GM21367 (cell line): Measurements from ENCODE around the gene ADAMTS15.

ENCODE experiments used
- ATAC-seq: cut with Tn5 transposase; IDR thresholded peaks from one replicate; pipeline ENCODE4 v1.9.1; 2021; ENCODE audit not compliant: unreplicated experiment

ADAMTS15 gene

GRCh38 chr11:130448416-130449309, at the start of gene ADAMTS15:
TSS of gene ADAMTS15 (plus strand) at chr11:130448645. CDS start at chr11:130448974, 329 bp downstream.
- ATAC-seq, result peak; percentile 44

GRCh38 chr11:130399196-130399595, 49.2 kb upstream of the ADAMTS15 start:
- no peak for ATAC-seq

- ATAC-seq, result no peak
These were observed 47.5 kb upstream of the ADAMTS15 start for GRCh38 chr11:130400781-130401483.

GRCh38 chr11:130402570-130402969, 45.9 kb upstream of the ADAMTS15 start:
- no peak for ATAC-seq

- ATAC-seq, result no peak
These were observed 45.1 kb upstream of the ADAMTS15 start for GRCh38 chr11:130403271-130403804.

- no peak for ATAC-seq
These were observed 44.5 kb upstream of the ADAMTS15 start for GRCh38 chr11:130403967-130404366.

GRCh38 chr11:130404727-130405126, 43.7 kb upstream of the ADAMTS15 start:
- no peak for ATAC-seq

- ATAC-seq, result no peak
These were observed 43.0 kb upstream of the ADAMTS15 start for GRCh38 chr11:130405428-130405827.

GRCh38 chr11:130407978-130408377, 40.5 kb upstream of the ADAMTS15 start:
- no peak for ATAC-seq

- ATAC-seq, result no peak
These were observed 40.0 kb upstream of the ADAMTS15 start for GRCh38 chr11:130408401-130408890.

- no peak for ATAC-seq
These were observed 39.5 kb upstream of the ADAMTS15 start for GRCh38 chr11:130408901-130409300.

- no peak for ATAC-seq
These were observed 38.7 kb upstream of the ADAMTS15 start for GRCh38 chr11:130409594-130410388.

- no peak for ATAC-seq
These were observed 37.2 kb upstream of the ADAMTS15 start for GRCh38 chr11:130411223-130411622.

- no peak for ATAC-seq
These were observed 34.9 kb upstream of the ADAMTS15 start for GRCh38 chr11:130413405-130414106.

GRCh38 chr11:130414107-130415080, 34.1 kb upstream of the ADAMTS15 start:
- ATAC-seq, result no peak

GRCh38 chr11:130415731-130416529, 32.5 kb upstream of the ADAMTS15 start:
- no peak for ATAC-seq

- ATAC-seq, result no peak
These were observed 31.9 kb upstream of the ADAMTS15 start for GRCh38 chr11:130416530-130416882.

- no peak for ATAC-seq
These were observed 31.5 kb upstream of the ADAMTS15 start for GRCh38 chr11:130416906-130417305.
